Trophoblast cell (in vitro differentiated cells and primary cell): ENCODE data around the gene ERAP2.

ENCODE experiments used
- DNase-seq, 2 donors: peaks; one replicate each; pipeline ENCODE4 v3.0.0-alpha.2; 2016
- H2AFZ ChIP-seq: 2 replicates; pipeline ENCODE4 v1.6.1; 2013; ENCODE audit warnings: low read length, moderate library complexity, mild to moderate bottlenecking; ENCODE audit not compliant: insufficient read depth, poor library complexity
- H2AK5ac ChIP-seq: 2 replicates; pipeline ENCODE4 v1.6.1; 2013; ENCODE audit warnings: mild to moderate bottlenecking, low read length
- H2BK120ac ChIP-seq: 2 replicates; pipeline ENCODE4 v1.6.1; 2013; ENCODE audit warnings: low read length, mild to moderate bottlenecking, moderate library complexity; ENCODE audit not compliant: insufficient read depth, poor library complexity
- H2BK12ac ChIP-seq: 2 replicates; pipeline ENCODE4 v1.6.1; 2013; ENCODE audit warnings: mild to moderate bottlenecking, low read length, moderate library complexity
- H2BK5ac ChIP-seq: 2 replicates; pipeline ENCODE4 v1.6.1; 2013; ENCODE audit warnings: low read length, low read depth, moderate library complexity, mild to moderate bottlenecking; ENCODE audit not compliant: poor library complexity
- H3K14ac ChIP-seq: 2 replicates; pipeline ENCODE4 v1.6.1; 2013; ENCODE audit warnings: mild to moderate bottlenecking, low read length
- H3K18ac ChIP-seq: 2 replicates; pipeline ENCODE4 v1.6.1; 2013; ENCODE audit warnings: mild to moderate bottlenecking, low read length
- H3K23ac ChIP-seq: 2 replicates; pipeline ENCODE4 v1.6.1; 2013; ENCODE audit warnings: low read length
- H3K27ac ChIP-seq: 2 replicates; pipeline ENCODE4 v1.5.1; 2013; ENCODE audit warnings: low read depth, mild to moderate bottlenecking, inconsistent platforms, low read length, moderate library complexity
- H3K27me3 ChIP-seq: 2 replicates; pipeline ENCODE4 v1.6.1; 2013; ENCODE audit warnings: inconsistent platforms, mild to moderate bottlenecking, low read length, moderate library complexity; ENCODE audit not compliant: insufficient read depth
- H3K36me3 ChIP-seq, 2 experiments: 1 replicate in 1 of 2; 2 replicates in 1 of 2; pipeline ENCODE4 v1.6.1; 2013; ENCODE audit warnings: low read length in 2 of 2, mild to moderate bottlenecking in 2 of 2, moderate library complexity in 1 of 2; ENCODE audit not compliant: insufficient read depth in 2 of 2, control insufficient read depth in 1 of 2
- H3K4ac ChIP-seq: 2 replicates; pipeline ENCODE4 v1.6.1; 2013; ENCODE audit warnings: low read depth, mild to moderate bottlenecking, low read length, moderate library complexity
- H3K4me1 ChIP-seq, 2 experiments: 1 replicate in 1 of 2; 2 replicates in 1 of 2; pipeline ENCODE4 v1.6.1; 2013; ENCODE audit warnings: low read length in 2 of 2, mild to moderate bottlenecking in 2 of 2, moderate library complexity in 1 of 2; ENCODE audit not compliant: insufficient read depth in 2 of 2, control insufficient read depth in 1 of 2
- H3K4me2 ChIP-seq: 2 replicates; pipeline ENCODE4 v1.6.1; 2013; ENCODE audit warnings: inconsistent platforms, mild to moderate bottlenecking, low read length, moderate library complexity
- H3K4me3 ChIP-seq: 2 replicates; pipeline ENCODE4 v1.5.1; 2013; ENCODE audit warnings: mild to moderate bottlenecking, low read depth, low read length, inconsistent platforms
- H3K79me1 ChIP-seq: one replicate; pipeline ENCODE4 v1.6.1; 2013; ENCODE audit warnings: low read length
- H3K79me2 ChIP-seq: 2 replicates; pipeline ENCODE4 v1.6.1; 2013; ENCODE audit warnings: low read length, mild to moderate bottlenecking; ENCODE audit not compliant: control insufficient read depth, insufficient read depth, poor library complexity
- H3K9ac ChIP-seq: 2 replicates; pipeline ENCODE4 v1.6.1; 2013; ENCODE audit warnings: mild to moderate bottlenecking, low read length
- H3K9me3 ChIP-seq: 2 replicates; pipeline ENCODE4 v1.6.1; 2013; ENCODE audit warnings: low read depth, mild to moderate bottlenecking, control low read depth, inconsistent platforms, low read length; ENCODE audit not compliant: insufficient read depth
- H4K12ac ChIP-seq: 2 replicates; pipeline ENCODE4 v1.6.1; 2013; ENCODE audit warnings: low read depth, mild to moderate bottlenecking, low read length, moderate library complexity
- H4K8ac ChIP-seq: 2 replicates; pipeline ENCODE4 v1.6.1; 2013; ENCODE audit warnings: low read depth, mild to moderate bottlenecking, low read length, moderate library complexity
- H4K91ac ChIP-seq: one replicate; pipeline ENCODE4 v1.6.1; 2013; ENCODE audit warnings: low read depth, mild to moderate bottlenecking, low read length, moderate library complexity
- WGBS: extraction: QIAGEN DNeasy Blood & Tissue Kit; methylation state at CpG from one replicate; pipeline ENCODE4 v1.1.7; 2013; ENCODE audit warnings: missing lambda C conversion rate; ENCODE audit not compliant: insufficient read length, insufficient coverage; ENCODE audit errors: extremely low coverage; 5-methylcytosine and 5-hydroxymethylcytosine counted together

The ERAP2 gene

DNA sequence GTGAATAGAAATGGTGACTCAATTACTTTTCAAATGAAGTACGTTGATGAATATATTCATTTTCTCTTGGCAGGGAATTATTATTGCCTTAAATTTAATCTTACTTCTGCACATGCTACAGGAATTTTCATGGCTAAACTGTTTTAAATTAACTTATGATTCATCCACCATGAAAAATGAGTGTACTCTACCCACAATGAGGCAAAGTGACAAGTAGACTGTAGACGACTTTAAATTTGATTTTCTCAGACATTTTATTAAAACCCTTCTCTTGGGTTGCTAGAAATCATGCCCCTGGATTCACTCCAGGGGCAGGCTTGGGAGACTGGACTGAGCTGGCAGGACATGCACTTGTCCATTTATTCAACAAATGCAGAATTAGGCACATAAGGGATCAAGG, 23.5 kb upstream of the ERAP2 start:
- no peak overlapping the region for H2BK5ac ChIP-seq
- no peak overlapping the region for H3K4me3 ChIP-seq
- H2AK5ac ChIP-seq = no peak overlapping the region
- no peak overlapping the region for H2BK120ac ChIP-seq
- H4K12ac ChIP-seq = no peak overlapping the region
- no peaks in the 10 kb centered on the region for H3K4me1 ChIP-seq
- no peak overlapping the region for H3K27ac ChIP-seq
- H3K9me3 ChIP-seq = no peaks in the 10 kb centered on the region
- no peak overlapping the region for H3K4me2 ChIP-seq
- no CpG with 5 or more reads among the region's 2 CpGs for WGBS
- H2AFZ ChIP-seq = no peak overlapping the region
- H3K18ac ChIP-seq = no peak overlapping the region
- no peak overlapping the region for H3K9ac ChIP-seq
- no peak overlapping the region for H3K4ac ChIP-seq
- no peaks in the 10 kb centered on the region for H3K79me1 ChIP-seq
- no peak overlapping the region for H4K8ac ChIP-seq
- DNase-seq = no peak
- H3K27me3 ChIP-seq = no peaks in the 10 kb centered on the region
- no peaks in the 10 kb centered on the region for H3K36me3 ChIP-seq
- H3K23ac ChIP-seq = no peak overlapping the region
- no peak overlapping the region for H4K91ac ChIP-seq
- H2BK12ac ChIP-seq = no peak overlapping the region
- H3K79me2 ChIP-seq = no peaks in the 10 kb centered on the region
- no peak overlapping the region for H3K14ac ChIP-seq

GRCh38 chr5:96854067-96854466, 22.2 kb upstream of the ERAP2 start:
- H3K23ac ChIP-seq = no peak overlapping the region
- H3K4me2 ChIP-seq = no peak overlapping the region

GRCh38 chr5:96855031-96855872, 21.0 kb upstream of the ERAP2 start:
- Histone ChIP-seq H3K18ac (no peak overlapping the region), H3K79me1 (no peaks in the 10 kb centered on the region), H3K4me1 (no peaks in the 10 kb centered on the region), H3K4me3 (no peak overlapping the region), H4K12ac (no peak overlapping the region), H2AFZ (no peak overlapping the region), H3K36me3 (no peaks in the 10 kb centered on the region), H2AK5ac (no peak overlapping the region), H3K79me2 (no peaks in the 10 kb centered on the region), H2BK5ac (no peak overlapping the region), H3K9ac (no peak overlapping the region), H2BK12ac (no peak overlapping the region), H3K4me2 (no peak overlapping the region), H4K91ac (no peak overlapping the region), H4K8ac (no peak overlapping the region), H3K4ac (no peak overlapping the region), H3K14ac (no peak overlapping the region), H3K27me3 (no peaks in the 10 kb centered on the region), H3K27ac (no peak overlapping the region), H2BK120ac (no peak overlapping the region), H3K23ac (no peak overlapping the region), H3K9me3 (no peaks in the 10 kb centered on the region)
- WGBS = no CpG with 5 or more reads among the region's 6 CpGs
- no peak for DNase-seq

More at GRCh38 chr5:96854067-96854466, 22.2 kb upstream of the ERAP2 start:
- Histone ChIP-seq H3K14ac (no peak overlapping the region), H2AK5ac (no peak overlapping the region), H4K91ac (no peak overlapping the region), H4K8ac (no peak overlapping the region), H3K4me3 (no peak overlapping the region), H3K9ac (no peak overlapping the region), H3K79me1 (no peaks in the 10 kb centered on the region), H3K36me3 (no peaks in the 10 kb centered on the region), H3K27me3 (no peaks in the 10 kb centered on the region), H3K4ac (no peak overlapping the region), H3K9me3 (no peaks in the 10 kb centered on the region), H3K79me2 (no peaks in the 10 kb centered on the region), H2BK12ac (no peak overlapping the region), H3K4me1 (no peaks in the 10 kb centered on the region), H2BK5ac (no peak overlapping the region), H2AFZ (no peak overlapping the region), H2BK120ac (no peak overlapping the region), H3K18ac (no peak overlapping the region), H3K27ac (no peak overlapping the region), H4K12ac (no peak overlapping the region)
- DNase-seq = no peak
- WGBS = no CpG with 5 or more reads among the region's 1 CpG

GRCh38 chr5:96856371-96856770, 19.9 kb upstream of the ERAP2 start:
- Histone ChIP-seq H4K91ac (no peak overlapping the region), H3K4me2 (no peak overlapping the region), H3K27ac (no peak overlapping the region), H3K27me3 (no peaks in the 10 kb centered on the region), H3K14ac (no peak overlapping the region), H4K12ac (no peak overlapping the region), H4K8ac (no peak overlapping the region), H3K4me3 (no peak overlapping the region), H2BK12ac (no peak overlapping the region), H3K36me3 (no peaks in the 10 kb centered on the region), H3K4me1 (no peaks in the 10 kb centered on the region), H3K79me1 (no peaks in the 10 kb centered on the region), H3K9ac (no peak overlapping the region), H3K23ac (no peak overlapping the region), H2BK120ac (no peak overlapping the region), H2BK5ac (no peak overlapping the region), H2AFZ (no peak overlapping the region), H3K9me3 (no peaks in the 10 kb centered on the region), H2AK5ac (no peak overlapping the region), H3K18ac (no peak overlapping the region), H3K4ac (no peak overlapping the region), H3K79me2 (no peaks in the 10 kb centered on the region)
- no peak for DNase-seq
- no CpG with 5 or more reads among the region's 3 CpGs for WGBS
